K562 (cell line): ENCODE results near the gene SLC37A2. TPM values are rescaled to one million over a fixed set of nuclear protein-coding genes. Genes with fewer than 3 reads are reported as not detected.

Experiments used
- DLX4 ChIP-seq: fragments of 250-450 bp; sonication (Bioruptor Pico); IDR thresholded peaks from 2 replicates; pipeline ENCODE4 v1.6.1; 2021; ENCODE audit warnings: mild to moderate bottlenecking
- FOXM1 ChIP-seq, 2 experiments: fragments of 450-650 bp in 1 of 2; sonication (generic) in 1 of 2; formaldehyde crosslinking in 1 of 2; IDR thresholded peaks; 2 replicates each; pipeline versions ENCODE4 v1.6.1 to v1.9.0; 2017 to 2022; ENCODE audit warnings: low read depth in 2 of 2, mild to moderate bottlenecking in 2 of 2, missing genetic modification reagents in 1 of 2, moderate library complexity in 1 of 2
- LCOR ChIP-seq: sonication (generic); formaldehyde crosslinking; IDR thresholded peaks from 2 replicates; pipeline ENCODE4 v1.8.0; 2022; ENCODE audit warnings: mild to moderate bottlenecking, missing genetic modification reagents
- MEF2D ChIP-seq: conservative IDR thresholded peaks from 2 replicates; pipeline ENCODE4 v1.6.1; 2016; ENCODE audit warnings: low read depth, missing genetic modification characterization, missing compliant biosample characterization
- MLX ChIP-seq, 2 experiments: fragments of 450-650 bp in 1 of 2; sonication (generic) in 1 of 2; formaldehyde crosslinking; conservative IDR thresholded peaks; 2 replicates each; pipeline versions ENCODE4 v1.4.0 to v1.8.1; 2020 to 2022; ENCODE audit warnings: mild to moderate bottlenecking in 1 of 2, missing genetic modification reagents in 1 of 2
- NUFIP1 ChIP-seq: fragments of 450-650 bp; IDR thresholded peaks from 2 replicates; pipeline ENCODE4 v1.6.1; 2018; ENCODE audit not compliant: partially characterized antibody
- ZKSCAN3 ChIP-seq: fragments of 250-450 bp; sonication (Bioruptor Pico); IDR thresholded peaks from 2 replicates; pipeline ENCODE4 v1.4.0; 2020
- ZNF609 ChIP-seq: sonication (generic); formaldehyde crosslinking; IDR thresholded peaks from 2 replicates; pipeline ENCODE4 v1.8.1; 2023; ENCODE audit warnings: missing genetic modification reagents, mild to moderate bottlenecking, borderline replicate concordance
- polyA plus RNA-seq, 8 experiments: library from polyadenylated mRNA; depleted of rRNA in 4 of 8; stranded (reverse) in 5 of 8; unstranded in 3 of 8; fragments of >200 nt; fragmentation: Nextera tagmentation in 2 of 8; fragmentation: Illumina TruSeq in 1 of 8; extraction: Ambion mirVana in 2 of 8; extraction: Trizol in 1 of 8; gene quantifications; 2 replicates each; pipeline versions ENCODE4 v1.2.1 to v1.2.3, GENCODE V29; 2011 to 2014; ENCODE audit warnings: inconsistent platforms in 1 of 8, missing spikeins in 1 of 8
- total RNA-seq, 7 experiments: library from RNA; depleted of rRNA in 6 of 7; stranded (reverse); fragments of >200 nt in 6 of 7; fragmentation: Illumina TruSeq in 2 of 7; extraction: Trizol in 2 of 7; gene quantifications; 2 replicates each; pipeline versions ENCODE4 v1.2.1 to v1.2.3, GENCODE V29; 2011 to 2021; ENCODE audit warnings: low replicate concordance in 1 of 7

SLC37A2 gene
- total and polyA plus RNA-seq, 9 of the 15 experiments (the other 6 are each of a cell fraction or from before 2014, with no cell fraction given), result 0.01 to 1.2 (median 0.52) TPM

GRCh38 chr11:125025968-125026367 lies 37.1 kb upstream of the SLC37A2 start (continued):
- no peak for TF ChIP-seq FOXM1 (IDR thresholded peaks at IDR 0.05; ENCODE audit: low read depth)
- no peak for TF ChIP-seq FOXM1 (CRISPR knock-in tag; IDR thresholded peaks at IDR 0.05; ENCODE audit: low read depth)
- TF ChIP-seq LCOR (CRISPR knock-in tag), result no peak
- no peak for TF ChIP-seq DLX4 (CRISPR knock-in tag)
- no peak for TF ChIP-seq ZKSCAN3 (CRISPR knock-in tag)
- TF ChIP-seq NUFIP1, result no peak
- TF ChIP-seq ZNF609, result no peak
- no peak for TF ChIP-seq MLX (CRISPR knock-in tag; conservative IDR thresholded peaks at IDR 0.05)
- no peak for TF ChIP-seq MEF2D
